ENCODE measurements around the gene SIM1. TPM values are rescaled to one million over a fixed set of nuclear protein-coding genes. Genes with fewer than 3 reads are reported as not detected.
A peak's percentile ranks its signal among the peaks of the same experiment; 100 is the strongest.

Gene SIM1
- total RNA-seq, 1 donor = 0.36 TPM

- Histone ChIP-seq H3K27me3 (ENCODE audit: insufficient read depth, low read length) (peaks cover 100% of the 10 kb centered on the region), H3K4me1 (ENCODE audit: insufficient read depth, low read length) (no peaks in the 10 kb centered on the region), H3K27ac (ENCODE audit: low read depth, low read length) (no peak overlapping the region), H4K20me1 (ENCODE audit: insufficient read depth, low read length) (peaks cover 7% of the 10 kb centered on the region), H2AFZ (ENCODE audit: low read length) (no peak overlapping the region), H3K4me2 (ENCODE audit: insufficient read depth, low read length) (peak overlapping the region; percentile 19), H3K79me2 (ENCODE audit: insufficient read depth, low read length) (no peaks in the 10 kb centered on the region), H3K36me3 (ENCODE audit: insufficient read depth, low read length) (no peaks in the 10 kb centered on the region), H3K9me3 (ENCODE audit: low read depth, low read length) (no peaks in the 10 kb centered on the region), H3K4me3 (ENCODE audit: insufficient read depth, low read length) (no peak overlapping the region)
- peak; percentile 59 for DNase-seq (ENCODE audit: insufficient read length, low spot score, missing footprints)
- no peak for TF ChIP-seq CTCF (IDR thresholded peaks at IDR 0.05; ENCODE audit: extremely low read depth, low read depth, low read length)
These were observed 10.8 kb downstream of the SIM1 start for GRCh38 chr6:100453701-100454521.

GRCh38 chr6:100452998-100453397 lies 11.7 kb downstream of the SIM1 start:
- no peak overlapping the region for H3K27ac ChIP-seq (ENCODE audit: low read depth, low read length)
- H3K79me2 ChIP-seq (ENCODE audit: insufficient read depth, low read length) = no peaks in the 10 kb centered on the region
- H3K36me3 ChIP-seq (ENCODE audit: insufficient read depth, low read length) = no peaks in the 10 kb centered on the region
- no peak overlapping the region for H2AFZ ChIP-seq (ENCODE audit: low read length)
- no peaks in the 10 kb centered on the region for H3K9me3 ChIP-seq (ENCODE audit: low read depth, low read length)
- peak; percentile 43 for DNase-seq (ENCODE audit: insufficient read length, low spot score, missing footprints)
- H3K4me2 ChIP-seq (ENCODE audit: insufficient read depth, low read length) = no peak overlapping the region
- H4K20me1 ChIP-seq (ENCODE audit: insufficient read depth, low read length) = peaks cover 7% of the 10 kb centered on the region
- H3K4me1 ChIP-seq (ENCODE audit: insufficient read depth, low read length) = no peaks in the 10 kb centered on the region
- TF ChIP-seq CTCF (IDR thresholded peaks at IDR 0.05; ENCODE audit: extremely low read depth, low read depth, low read length) = no peak
- H3K4me3 ChIP-seq (ENCODE audit: insufficient read depth, low read length) = no peak overlapping the region
- peaks cover 100% of the 10 kb centered on the region for H3K27me3 ChIP-seq (ENCODE audit: insufficient read depth, low read length)

- Histone ChIP-seq H3K27me3 (ENCODE audit: insufficient read depth, low read length) (peaks cover 100% of the 10 kb centered on the region), H3K4me2 (ENCODE audit: insufficient read depth, low read length) (no peak overlapping the region), H3K36me3 (ENCODE audit: insufficient read depth, low read length) (no peaks in the 10 kb centered on the region), H3K4me1 (ENCODE audit: insufficient read depth, low read length) (no peaks in the 10 kb centered on the region), H3K9me3 (ENCODE audit: low read depth, low read length) (no peaks in the 10 kb centered on the region), H3K27ac (ENCODE audit: low read depth, low read length) (no peak overlapping the region), H4K20me1 (ENCODE audit: insufficient read depth, low read length) (no peaks in the 10 kb centered on the region), H3K4me3 (ENCODE audit: insufficient read depth, low read length) (no peak overlapping the region), H2AFZ (ENCODE audit: low read length) (no peak overlapping the region), H3K79me2 (ENCODE audit: insufficient read depth, low read length) (no peaks in the 10 kb centered on the region)
- DNase-seq (ENCODE audit: insufficient read length, low spot score, missing footprints) = no peak
- no peak for TF ChIP-seq CTCF (IDR thresholded peaks at IDR 0.05; ENCODE audit: extremely low read depth, low read depth, low read length)
These were observed 13.1 kb downstream of the SIM1 start for GRCh38 chr6:100451577-100451976.

- no peak for DNase-seq (ENCODE audit: insufficient read length, low spot score, missing footprints)
- H3K79me2 ChIP-seq (ENCODE audit: insufficient read depth, low read length) = no peaks in the 10 kb centered on the region
- H3K27me3 ChIP-seq (ENCODE audit: insufficient read depth, low read length) = peaks cover 100% of the 10 kb centered on the region
- H3K4me3 ChIP-seq (ENCODE audit: insufficient read depth, low read length) = no peak overlapping the region
- H3K4me1 ChIP-seq (ENCODE audit: insufficient read depth, low read length) = no peaks in the 10 kb centered on the region
- no peaks in the 10 kb centered on the region for H3K36me3 ChIP-seq (ENCODE audit: insufficient read depth, low read length)
- no peak overlapping the region for H3K4me2 ChIP-seq (ENCODE audit: insufficient read depth, low read length)
- H3K27ac ChIP-seq (ENCODE audit: low read depth, low read length) = no peak overlapping the region
- no peak overlapping the region for H2AFZ ChIP-seq (ENCODE audit: low read length)
- no peaks in the 10 kb centered on the region for H3K9me3 ChIP-seq (ENCODE audit: low read depth, low read length)
- H4K20me1 ChIP-seq (ENCODE audit: insufficient read depth, low read length) = no peaks in the 10 kb centered on the region
- no peak for TF ChIP-seq CTCF (IDR thresholded peaks at IDR 0.05; ENCODE audit: extremely low read depth, low read depth, low read length)
These were observed 15.5 kb downstream of the SIM1 start for GRCh38 chr6:100449239-100449691.
